RKO (cell line): ENCODE data around the gene ZBTB38.

Experiments
- DNase-seq: peaks from one replicate; pipeline ENCODE4 v3.0.0-alpha.2; 2016; ENCODE audit warnings: low spot score

The ZBTB38 gene

GRCh38 chr3:141367038-141367730 is 1.1 kb upstream of the ZBTB38 start:
- peak; percentile 88 for DNase-seq

- DNase-seq: peak; percentile 97
Measured at GRCh38 chr3:141368925-141369794, 856 bp downstream of the ZBTB38 start.

GRCh38 chr3:141370065-141370533 is 1.8 kb downstream of the ZBTB38 start:
- peak; percentile 95 for DNase-seq

- DNase-seq: no peak
Measured at GRCh38 chr3:141371882-141372281, 3.6 kb downstream of the ZBTB38 start.

GRCh38 chr3:141372656-141373055 is 4.4 kb downstream of the ZBTB38 start:
- DNase-seq: no peak

- DNase-seq: no peak
Measured at GRCh38 chr3:141373232-141373631, 4.9 kb downstream of the ZBTB38 start.

- DNase-seq: no peak
Measured at GRCh38 chr3:141373768-141374526, 5.6 kb downstream of the ZBTB38 start.

GRCh38 chr3:141375381-141376301 is 7.3 kb downstream of the ZBTB38 start:
- no peak for DNase-seq

GRCh38 chr3:141377377-141377776 is 9.1 kb downstream of the ZBTB38 start:
- no peak for DNase-seq

GRCh38 chr3:141378556-141378955 is 10.3 kb downstream of the ZBTB38 start:
- no peak for DNase-seq

- no peak for DNase-seq
Measured at GRCh38 chr3:141379250-141379966, 11.1 kb downstream of the ZBTB38 start.

- no peak for DNase-seq
Measured at GRCh38 chr3:141380279-141380678, 12.0 kb downstream of the ZBTB38 start.

- no peak for DNase-seq
Measured at GRCh38 chr3:141380987-141381386, 12.7 kb downstream of the ZBTB38 start.

- DNase-seq: no peak
Measured at GRCh38 chr3:141382571-141382970, 14.3 kb downstream of the ZBTB38 start.

GRCh38 chr3:141383555-141384129 is 15.3 kb downstream of the ZBTB38 start:
- DNase-seq: no peak

GRCh38 chr3:141384157-141384556 is 15.9 kb downstream of the ZBTB38 start:
- no peak for DNase-seq

GRCh38 chr3:141384575-141384974 is 16.3 kb downstream of the ZBTB38 start:
- DNase-seq: no peak

- no peak for DNase-seq
Measured at GRCh38 chr3:141385406-141386125, 17.3 kb downstream of the ZBTB38 start.

GRCh38 chr3:141386126-141386488 is 17.8 kb downstream of the ZBTB38 start:
- no peak for DNase-seq
